ENCODE results near the gene SLC25A38.

Gene SLC25A38

DNA sequence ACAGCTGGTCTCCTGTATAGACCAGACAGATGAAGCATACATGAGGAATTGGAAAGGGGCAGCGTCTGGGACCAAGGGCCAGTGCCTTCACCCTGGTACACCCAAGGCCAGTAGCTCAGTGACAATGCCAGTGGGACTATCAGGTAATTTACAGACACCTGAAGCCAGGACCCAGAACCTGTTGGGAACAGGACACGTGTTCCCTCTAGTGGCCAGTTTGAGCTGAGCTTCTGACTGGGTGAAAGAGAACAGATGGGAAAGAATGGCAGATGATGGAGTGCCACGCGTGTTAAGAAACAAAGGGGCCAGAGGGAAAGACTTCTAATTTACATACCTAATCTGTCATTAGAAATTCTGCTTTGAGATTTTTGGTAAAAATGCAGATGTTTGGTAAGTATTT lies 5.1 kb upstream of the SLC25A38 start:
- no peak for DNase-seq

DNA sequence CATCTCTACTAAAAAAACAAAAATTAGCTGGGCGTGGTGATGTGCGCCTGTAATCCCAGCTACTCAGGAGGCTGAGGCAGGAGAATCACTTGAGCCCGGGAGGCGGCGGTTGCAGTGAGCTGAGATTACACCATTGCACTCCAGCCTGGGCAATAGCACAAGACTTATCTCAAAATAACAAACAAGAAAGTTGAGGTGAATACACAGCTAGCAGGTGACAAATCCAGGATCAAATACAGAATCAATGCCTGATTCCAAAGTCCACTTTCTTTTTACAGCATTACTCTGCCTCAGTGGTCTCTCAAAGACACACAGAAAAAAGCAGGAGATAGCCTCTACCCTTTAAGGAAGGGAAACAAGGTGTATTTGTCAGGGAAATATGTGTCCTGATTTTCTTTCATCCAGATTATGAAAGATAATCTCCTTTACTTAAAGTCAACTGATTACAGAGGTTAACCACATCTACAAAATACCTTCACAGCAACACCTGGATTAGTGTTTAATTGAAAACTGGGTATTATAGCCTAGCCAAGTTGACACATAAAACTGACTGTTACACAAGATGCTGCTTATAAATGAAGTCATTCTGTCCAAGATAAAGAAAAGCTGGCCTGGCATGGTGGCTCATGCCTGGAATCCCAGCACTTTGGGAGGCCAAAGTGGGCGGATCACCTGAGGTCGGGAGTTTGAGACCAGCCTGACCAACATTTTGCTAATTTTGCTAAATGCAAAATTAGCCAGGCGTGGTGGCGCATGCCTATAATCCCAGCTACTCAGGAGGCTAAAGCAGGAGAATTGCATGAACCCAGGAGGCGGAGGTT lies 4.0 kb upstream of the SLC25A38 start:
- DNase-seq, result no peak

DNA sequence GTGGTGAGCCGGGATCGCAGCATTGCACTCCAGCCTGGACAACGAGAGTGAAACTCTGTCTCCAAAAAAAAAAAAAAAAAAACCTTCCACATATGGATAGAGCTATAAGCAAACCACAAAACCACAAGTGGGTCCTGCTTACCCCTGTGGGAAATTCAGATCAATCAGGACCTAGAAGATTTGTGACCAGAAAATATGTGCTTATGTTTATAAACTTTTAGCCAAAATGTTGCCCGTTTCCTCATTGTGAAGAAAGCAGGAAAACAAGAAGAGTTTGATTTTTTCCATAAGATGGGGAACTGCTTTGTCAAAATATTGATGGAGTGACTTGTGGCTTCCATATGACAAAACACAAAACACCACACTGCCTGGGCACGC lies 3.4 kb upstream of the SLC25A38 start:
- no peak for DNase-seq

DNA sequence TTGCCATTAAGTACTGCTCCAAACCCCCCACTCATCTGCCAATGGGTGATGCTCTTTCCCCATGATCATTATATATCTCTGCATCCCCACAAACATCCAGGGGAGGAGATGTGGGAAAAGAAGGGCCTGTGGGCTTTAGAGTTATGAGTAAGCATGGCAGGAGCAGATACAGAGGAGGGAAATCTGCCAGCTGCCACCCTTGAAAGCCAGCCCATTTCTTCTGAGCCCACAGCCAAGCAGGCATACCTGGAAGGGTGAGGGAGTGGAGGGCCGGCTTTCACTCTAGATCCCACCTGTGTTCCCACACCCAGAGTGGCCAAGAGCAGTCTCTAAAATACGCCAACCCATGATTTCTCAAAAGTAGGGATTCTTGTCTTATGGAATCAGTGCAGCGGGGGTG lies 1.7 kb upstream of the SLC25A38 start:
- no peak for DNase-seq

DNA sequence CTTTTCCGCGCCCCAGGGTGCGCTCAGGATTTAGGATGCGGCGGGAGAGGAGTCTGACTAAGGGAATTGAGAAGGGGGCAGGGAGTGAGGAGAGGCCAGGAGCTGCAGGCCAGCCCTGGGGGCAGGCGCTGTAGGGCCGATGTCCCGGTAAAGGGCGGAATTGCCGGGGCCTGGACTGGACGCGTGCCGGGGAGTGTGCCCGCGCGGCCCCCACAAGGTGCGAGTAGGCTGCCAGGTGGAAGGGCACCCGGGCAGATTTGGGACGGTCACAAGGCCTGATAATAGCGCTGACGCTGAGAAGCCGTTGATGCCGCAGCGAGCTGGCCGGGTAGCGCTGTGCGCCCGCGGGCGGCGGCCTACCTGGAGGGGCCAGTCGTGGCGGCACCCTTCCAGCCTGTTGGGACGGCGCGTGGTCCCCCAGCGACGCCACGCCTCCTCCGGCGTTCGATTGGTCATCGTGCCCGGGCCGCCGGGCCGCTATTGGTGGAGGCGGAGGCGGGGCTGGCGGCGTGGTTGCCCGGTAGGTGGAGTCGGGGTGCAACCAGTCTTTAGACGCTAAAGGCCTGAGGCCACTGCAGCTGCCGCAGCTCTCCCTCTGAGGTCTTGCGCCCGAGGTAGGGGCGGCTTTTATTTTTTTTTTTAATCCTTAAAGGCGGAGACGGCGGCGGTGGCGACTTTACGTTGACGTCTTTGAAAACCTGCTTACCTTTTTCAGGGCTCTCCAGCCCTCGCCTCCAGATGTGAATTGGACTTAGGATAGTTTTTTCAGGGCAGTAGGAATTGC lies 903 bp downstream of the SLC25A38 start:
- DNase-seq, result no peak

DNA sequence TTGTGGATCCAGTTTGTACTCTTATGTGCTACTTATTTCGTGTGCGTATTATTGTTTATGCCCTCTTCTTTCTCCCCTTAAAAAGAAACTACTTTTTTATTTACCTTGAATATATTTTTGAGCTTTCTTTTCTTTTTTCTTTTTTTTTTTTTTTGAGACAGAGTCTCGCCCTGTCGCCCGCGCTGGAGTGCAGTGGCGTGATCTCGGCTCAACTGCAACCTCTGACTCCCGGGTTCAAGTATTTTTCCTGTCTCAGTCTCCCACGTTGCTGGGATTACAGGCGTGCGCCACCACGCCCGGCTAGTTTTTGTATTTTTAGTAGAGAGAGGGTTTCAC lies 1.5 kb downstream of the SLC25A38 start:
- DNase-seq, result no peak

DNA sequence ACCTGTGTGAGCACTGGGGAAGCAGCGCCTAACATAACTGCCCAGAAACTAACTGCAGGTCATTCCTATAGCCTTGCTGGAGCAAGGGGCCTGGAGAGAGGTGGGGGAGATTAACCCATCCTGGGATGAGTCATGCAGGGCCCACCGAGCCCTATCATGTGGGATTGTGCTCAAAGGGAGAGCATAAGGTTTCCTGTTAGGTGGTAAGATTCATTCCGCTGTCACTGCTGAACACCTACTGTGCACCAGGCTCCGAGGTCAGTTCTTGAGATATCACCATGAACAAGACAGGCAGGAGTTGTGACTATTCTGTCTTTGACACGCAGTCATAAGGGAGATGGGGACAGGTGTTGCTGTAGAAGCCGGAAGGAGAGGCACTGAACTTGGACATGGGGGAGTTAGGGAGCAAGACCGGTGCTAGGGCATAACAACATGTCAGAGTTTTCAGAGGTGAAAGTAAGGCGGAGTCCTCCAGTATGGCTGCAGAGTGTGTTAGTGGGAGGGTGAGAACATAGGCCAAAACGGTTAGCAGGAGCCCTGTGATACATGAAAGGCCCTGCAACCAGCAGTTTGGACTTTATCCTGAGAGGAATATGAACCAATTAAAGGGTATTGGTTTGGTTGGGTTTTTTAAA lies 2.4 kb downstream of the SLC25A38 start:
- DNase-seq, result no peak

DNA sequence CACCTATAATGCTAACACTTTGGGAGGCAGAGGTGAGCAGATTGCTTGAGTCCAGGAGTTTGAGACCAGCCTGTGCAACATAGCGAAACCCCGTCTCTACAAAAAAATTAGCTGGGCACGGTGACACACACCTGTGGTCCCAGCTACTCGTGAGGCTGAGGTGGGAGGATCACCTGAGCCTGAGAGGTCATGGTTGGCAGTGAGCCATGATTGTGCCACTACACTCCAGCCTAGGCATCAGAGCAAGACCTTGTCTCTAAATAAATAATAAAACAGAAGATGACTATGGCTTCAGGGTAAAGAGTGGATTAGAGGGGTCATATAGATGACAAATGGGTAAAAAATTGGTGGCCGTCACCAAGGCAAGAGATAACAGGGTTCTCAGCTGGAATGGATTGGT lies 3.1 kb downstream of the SLC25A38 start:
- DNase-seq, result no peak

DNA sequence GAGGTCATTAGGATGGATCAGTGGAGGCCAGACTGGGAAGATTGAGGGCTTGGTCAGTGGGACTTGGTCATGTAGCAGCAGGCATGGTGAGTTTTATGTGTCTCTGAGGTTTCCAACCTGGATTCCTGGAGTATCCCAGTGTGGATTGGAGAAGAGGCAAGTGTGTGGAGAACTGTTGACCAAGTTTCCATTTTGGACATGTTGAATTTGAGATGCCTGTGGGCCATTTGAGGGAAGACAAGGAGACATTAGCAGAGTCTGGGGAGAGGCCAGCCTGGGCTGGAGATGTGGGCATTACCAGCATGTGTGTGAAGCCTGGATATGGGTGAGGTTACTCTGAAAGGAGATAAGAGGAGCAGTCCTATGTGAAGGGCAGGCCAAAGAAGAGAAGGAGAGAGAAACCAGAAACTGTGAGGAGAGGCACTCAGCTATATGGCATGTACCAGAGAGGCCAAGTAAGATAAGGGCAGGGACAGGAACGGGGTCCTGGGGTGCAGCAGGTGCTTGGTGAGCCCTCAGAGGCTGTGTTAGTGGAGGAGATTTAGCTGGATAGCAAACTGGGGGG lies 4.3 kb downstream of the SLC25A38 start:
- DNase-seq, result no peak

DNA sequence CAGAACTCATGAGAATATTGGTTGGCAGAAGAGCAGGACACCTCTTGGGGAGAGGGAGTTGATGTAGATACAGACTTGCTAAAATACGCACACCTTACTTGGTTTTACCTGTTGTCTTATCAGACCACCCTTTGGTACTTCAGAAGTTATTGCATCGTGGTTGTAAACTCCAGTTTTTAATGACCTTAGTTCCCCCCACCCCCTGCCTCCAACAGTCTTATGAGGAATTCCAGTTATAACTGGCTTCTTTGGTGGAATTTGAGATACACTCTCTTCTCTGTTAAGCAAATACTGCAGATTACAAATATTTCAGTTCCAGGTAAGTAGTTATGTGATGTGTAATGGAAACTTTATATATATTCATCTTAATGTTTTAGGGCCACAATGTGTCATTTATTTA lies 5.0 kb downstream of the SLC25A38 start:
- no peak for DNase-seq

DNA sequence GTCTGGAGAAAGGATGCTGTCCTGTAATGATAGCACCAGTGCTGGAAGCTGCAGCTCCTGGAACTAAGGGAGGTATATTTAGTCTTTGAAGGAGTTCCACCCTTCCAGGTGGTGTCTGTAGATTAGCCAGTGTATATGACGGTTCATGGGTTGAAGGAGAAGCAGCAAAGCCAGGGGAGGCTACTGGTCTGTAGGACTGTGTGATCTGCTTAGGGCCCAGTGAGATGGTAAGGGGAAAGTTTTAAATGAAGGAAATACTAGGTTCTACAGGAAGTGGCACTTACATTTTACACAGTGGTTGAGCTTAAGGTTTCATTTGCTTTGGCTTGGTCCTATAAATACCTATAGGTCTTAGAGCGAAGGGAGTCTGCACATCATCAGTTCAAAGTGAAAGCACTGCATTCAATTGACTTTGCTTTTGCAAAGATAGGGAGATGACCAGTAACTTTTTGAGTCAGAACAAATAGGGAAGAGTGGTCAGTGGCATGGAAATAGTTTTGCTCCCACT lies 5.6 kb downstream of the SLC25A38 start:
- no peak for DNase-seq

DNA sequence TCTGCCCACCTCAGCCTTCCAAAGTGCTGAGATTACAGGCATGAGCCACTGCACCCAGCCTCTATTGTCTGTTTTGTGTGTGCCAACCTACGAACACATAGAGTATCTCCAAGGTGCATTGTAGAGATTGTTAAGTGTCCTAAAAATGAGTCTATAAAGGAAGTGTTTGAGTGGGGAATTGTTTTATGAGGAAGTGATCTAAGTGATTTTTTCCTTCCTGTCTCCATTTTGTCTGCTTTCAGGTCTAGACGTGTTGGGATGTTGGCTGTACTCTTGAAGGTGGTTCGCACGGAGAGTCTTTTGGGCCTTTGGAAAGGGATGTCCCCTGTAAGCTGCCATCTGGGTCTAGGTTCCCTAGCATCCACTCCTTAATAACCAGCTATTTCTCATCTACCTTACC lies 7.0 kb downstream of the SLC25A38 start:
- DNase-seq, result no peak

DNA sequence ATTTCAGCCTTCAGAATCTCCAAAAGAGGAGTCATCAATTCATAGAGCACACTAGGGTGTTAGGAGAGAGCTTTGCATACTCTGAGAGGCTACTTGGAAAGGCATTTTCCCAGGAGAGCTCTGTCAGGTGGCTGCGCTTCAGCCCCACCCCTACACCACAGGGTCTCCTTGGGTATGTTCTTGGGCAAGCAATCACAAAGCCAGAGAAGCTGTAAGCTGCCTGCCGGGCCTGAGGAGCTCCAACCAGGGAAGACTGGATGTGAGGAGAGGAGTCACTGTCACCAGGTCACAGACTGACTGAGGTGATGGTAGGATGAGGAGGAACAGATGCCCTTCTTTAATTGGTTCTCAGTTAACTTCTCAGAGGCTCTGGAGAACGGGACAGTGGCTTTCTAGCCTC lies 13.5 kb downstream of the SLC25A38 start:
- no peak for DNase-seq

DNA sequence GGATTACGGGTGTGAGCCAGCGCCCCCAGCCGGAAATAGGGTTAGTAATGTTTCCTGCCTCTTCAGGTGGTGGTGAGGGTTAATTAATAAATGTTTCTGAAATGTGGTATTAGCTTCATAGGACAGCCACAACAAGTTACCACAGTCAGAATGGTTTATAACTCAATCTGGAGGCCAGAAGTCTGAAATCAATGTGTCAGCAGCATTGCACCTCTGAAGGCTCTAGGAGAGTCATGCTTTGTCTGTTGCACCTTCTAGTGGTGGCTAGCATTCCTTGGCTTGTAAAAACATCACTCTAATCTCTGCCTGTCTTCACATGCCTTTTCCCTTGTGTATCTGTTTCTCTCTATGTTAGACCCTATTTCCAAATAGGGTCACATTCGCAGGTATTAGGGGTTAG lies 15.5 kb downstream of the SLC25A38 start:
- no peak for DNase-seq

DNA sequence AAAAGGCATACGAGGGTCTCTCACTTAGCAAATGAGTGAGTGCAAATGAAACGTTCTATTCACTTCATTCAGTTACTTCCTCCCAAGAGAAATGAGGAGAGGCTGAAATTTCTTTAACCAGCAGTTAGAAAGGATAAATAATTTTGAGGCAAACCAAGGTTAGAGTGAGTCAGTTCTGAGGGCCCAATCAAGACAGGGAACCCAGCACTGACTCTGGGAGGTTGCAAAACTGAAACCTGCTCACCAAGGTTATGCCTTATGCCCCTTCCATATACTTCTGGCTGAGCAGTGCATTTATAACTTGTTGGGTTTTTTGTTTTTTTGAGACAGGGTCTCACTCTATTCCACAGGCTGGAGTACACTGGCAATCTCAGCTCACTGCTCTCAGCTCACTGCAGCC lies 18.8 kb downstream of the SLC25A38 start:
- DNase-seq, result no peak

DNA sequence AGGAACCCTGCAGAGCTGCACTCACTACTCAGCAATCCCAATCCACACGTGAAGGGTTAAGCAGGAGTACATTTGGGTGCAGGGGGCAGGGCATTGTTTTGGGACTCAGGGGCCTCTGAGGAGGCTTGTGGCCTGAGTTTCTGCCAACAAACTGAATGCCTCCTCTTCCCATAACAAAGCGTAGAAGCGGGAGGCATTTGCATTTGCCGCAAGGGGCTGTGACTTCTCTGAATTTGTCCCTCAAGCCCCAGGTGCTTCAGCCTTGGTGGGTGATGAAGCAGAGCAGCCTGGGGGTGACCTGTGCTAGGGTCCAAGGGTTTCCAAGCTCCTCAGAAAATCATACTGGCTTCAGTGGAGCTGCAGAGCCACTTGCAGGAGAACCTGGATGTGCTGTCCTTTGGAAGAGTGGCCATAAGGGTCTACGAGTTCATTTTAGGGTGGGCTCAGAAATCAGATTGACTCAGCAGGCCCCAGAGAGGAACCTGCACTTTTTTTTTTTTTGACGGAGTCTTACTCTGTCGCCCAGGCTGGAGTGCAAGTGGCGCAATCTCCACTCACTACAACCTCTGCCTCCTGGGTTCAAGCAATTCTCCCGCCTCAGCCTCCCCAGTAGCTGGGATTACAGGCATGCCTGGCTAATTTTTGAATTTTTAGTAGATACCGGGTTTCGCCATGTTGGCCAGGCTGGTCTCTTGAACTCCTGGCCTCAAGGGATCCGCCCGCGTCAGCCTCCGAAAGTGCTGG lies 21.9 kb downstream of the SLC25A38 start:
- DNase-seq, result no peak

DNA sequence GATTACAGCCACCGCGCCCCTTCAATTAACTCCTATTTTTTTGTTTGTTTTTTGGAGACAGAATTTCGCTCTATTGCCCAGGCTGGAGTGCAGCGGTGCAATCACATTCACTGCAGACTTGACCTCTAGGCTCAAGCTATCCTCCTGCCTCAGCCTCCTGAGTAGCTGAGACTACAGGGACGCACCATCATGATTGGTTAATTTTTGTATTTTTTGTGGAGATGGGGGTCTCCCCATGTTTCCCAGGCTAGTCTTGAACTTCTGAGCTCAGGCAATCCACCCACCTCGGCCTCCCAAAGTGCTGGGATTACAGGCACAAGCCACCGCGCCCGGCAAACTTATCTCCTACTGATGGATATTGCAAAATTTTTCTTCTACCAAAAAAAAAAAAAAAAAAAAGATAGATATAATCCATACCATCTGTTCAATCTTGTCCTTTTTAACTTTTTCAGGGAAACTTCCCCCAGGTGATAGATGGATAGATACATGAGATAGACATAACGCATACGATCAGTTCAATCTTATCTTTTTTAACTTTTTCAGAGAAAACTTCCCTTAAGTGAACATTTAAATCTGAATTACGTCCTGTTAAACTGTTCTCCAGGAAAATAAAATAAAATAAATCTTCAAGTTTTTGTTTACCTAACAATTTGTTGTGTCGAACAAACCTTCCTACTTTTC lies 22.7 kb downstream of the SLC25A38 start:
- DNase-seq, result no peak

DNA sequence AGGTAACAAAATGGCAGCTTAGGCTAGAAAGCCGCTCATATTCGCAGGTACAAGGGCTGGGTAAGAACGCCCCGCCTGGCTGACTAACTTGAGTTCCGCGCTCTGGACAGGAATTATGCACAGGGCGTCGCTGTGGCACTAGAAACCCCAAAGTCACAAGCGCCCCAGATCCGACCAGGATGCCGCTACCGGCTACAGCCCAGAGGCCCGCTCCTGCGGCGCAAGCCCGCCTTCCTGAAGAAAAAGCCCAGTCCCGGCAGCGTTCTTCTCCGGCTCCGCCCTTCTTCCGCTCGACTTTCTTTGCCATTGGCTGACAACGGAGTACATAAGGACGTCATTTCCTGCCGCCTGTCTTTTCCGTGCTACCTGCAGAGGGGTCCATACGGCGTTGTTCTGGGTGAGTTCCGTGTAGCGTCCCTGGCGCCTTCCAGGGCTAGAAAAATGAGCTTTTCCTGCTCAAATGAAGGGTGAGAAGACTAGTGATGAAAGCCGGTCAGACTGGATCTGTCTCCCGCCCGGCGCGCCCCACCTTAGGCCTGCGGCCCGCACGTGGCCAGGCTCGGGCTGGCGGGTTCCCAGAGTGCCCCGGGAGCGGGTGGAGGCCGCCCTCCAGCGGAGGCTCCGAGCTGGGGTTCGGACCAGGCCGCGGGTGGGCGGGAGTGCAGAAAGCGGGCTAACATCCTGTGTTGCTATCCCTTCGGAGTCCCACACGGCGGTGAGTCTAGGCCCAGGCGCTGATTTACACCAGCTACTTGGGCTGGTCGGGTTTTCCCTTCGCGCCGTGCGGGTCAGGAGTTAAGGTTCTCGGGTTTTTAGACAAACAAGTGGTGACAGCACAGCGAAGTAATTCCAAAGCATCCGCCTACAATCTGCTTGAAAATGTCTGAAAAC lies 23.4 kb downstream of the SLC25A38 start, which contains the start of gene RPSA:
Gene RPSA (plus strand): TSS at position 353 of the 891 bp plus-strand sequence. CDS start 934 bp downstream, outside the sequence.
- DNase-seq, result peak; percentile 86

DNA sequence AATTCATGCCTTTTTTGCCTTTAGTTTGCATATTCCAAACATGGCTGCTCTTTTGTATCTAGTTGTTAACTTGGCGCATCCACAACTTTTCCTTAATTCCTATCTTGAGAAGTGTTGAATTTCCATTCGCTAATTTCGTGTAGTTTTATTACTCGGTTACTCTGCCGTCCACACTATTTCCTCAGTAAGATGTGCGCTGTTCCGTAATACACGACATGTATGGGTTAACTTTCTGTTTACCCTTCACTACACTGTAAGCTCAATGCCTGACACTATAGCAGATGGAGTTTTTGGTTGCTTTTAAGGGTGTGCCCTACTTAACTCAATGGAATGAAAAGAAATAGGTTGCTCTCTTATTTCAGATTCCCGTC lies 24.1 kb downstream of the SLC25A38 start:
- DNase-seq, result no peak

DNA sequence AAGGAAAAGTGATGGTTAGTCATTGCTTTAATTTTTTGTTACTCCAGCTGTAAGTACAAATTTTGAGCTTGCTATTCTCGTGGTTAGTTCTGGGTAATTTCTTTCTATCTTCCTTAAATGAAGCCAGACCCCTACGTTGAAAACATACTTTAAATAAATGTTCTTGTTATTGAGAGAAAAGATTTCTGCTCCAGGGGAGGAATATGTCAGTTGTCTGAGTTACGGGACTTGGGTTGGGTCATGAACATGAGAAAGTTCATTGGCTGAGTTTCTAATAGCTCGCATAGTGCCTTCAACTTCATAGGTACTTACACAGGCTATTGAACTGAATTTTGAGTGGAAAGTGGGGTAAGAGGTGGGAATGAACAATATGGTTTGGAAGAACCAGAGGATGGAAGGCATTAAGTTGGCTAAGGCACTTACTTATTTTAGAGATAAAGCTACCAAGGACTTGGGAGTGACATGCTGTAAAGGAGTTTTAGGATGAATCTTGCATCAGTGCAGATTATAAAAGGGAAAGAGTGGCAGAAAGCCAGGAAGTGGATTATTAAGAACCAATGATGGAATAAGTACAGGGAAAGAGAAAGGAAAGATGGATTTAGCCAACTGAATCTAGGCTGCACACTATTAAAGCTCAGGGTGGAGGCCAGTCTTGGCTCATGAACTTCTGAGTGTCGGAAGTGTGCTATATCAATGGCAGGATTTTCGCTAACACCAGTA lies 24.8 kb downstream of the SLC25A38 start:
- no peak for DNase-seq
